Measurements from ENCODE around the gene FFAR1.

DNA sequence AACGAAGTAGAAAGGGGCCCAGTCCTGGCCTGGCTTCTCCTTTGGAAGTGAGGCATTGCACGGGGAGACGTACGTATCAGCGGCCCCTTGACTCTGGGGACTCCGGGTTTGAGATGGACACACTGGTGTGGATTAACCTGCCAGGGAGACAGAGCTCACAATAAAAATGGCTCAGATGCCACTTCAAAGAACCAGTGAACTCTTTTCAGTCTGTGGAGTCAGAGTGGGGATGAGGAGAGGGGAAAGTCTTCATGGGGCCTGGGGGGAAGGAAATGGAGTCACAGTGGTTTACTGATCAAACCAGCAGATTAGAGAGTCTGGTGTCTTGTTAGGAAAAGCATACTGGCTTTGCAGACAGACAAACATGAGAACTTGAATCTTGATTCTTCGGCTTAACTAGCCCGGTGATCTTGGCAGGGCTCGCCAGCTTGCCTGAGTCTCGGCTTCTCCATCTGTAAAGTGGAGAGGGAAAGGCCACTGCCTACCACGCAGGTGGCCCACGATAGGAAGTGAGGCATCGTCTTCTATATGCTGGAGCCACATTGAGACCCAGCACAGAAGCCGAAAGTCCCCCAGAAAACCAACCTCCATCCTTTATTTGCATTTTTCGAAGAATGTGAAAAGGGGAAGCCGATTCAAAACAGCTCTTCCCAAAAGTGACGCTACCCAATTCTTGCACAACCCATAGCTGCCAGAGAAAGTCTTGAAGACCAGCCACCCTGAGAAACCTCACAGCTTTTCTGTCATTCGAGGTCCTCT lies at the start of gene FFAR1:
- TF ChIP-seq ZFX (IDR thresholded peaks at IDR 0.05), result no peak
- TF ChIP-seq, protein P1, sequence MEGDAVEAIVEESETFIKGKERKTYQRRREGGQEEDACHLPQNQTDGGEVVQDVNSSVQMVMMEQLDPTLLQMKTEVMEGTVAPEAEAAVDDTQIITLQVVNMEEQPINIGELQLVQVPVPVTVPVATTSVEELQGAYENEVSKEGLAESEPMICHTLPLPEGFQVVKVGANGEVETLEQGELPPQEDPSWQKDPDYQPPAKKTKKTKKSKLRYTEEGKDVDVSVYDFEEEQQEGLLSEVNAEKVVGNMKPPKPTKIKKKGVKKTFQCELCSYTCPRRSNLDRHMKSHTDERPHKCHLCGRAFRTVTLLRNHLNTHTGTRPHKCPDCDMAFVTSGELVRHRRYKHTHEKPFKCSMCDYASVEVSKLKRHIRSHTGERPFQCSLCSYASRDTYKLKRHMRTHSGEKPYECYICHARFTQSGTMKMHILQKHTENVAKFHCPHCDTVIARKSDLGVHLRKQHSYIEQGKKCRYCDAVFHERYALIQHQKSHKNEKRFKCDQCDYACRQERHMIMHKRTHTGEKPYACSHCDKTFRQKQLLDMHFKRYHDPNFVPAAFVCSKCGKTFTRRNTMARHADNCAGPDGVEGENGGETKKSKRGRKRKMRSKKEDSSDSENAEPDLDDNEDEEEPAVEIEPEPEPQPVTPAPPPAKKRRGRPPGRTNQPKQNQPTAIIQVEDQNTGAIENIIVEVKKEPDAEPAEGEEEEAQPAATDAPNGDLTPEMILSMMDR (conservative IDR thresholded peaks at IDR 0.05), result no peak

Data from C4-2B (cell line).